OCI-LY1 (cell line): ENCODE measurements around the gene POLE.

Experiments
- H2AFZ ChIP-seq: fragments of 200-600 bp; sonication (generic), shearing (Covaris generic); 2 replicates; pipeline ENCODE4 v1.6.0; 2014; ENCODE audit warnings: antibody characterized with exemption, mild to moderate bottlenecking, low read length
- H3F3A ChIP-seq: fragments of 200-600 bp; sonication (generic), shearing (Covaris generic); 2 replicates; pipeline ENCODE4 v1.6.0; 2014; ENCODE audit warnings: mild to moderate bottlenecking, antibody characterized with exemption, low read length, moderate library complexity; ENCODE audit not compliant: insufficient read depth
- H3K27ac ChIP-seq: fragments of 200-600 bp; sonication (generic); 2 replicates; pipeline ENCODE4 v1.5.1; 2014; ENCODE audit warnings: low read length, mixed run types, mild to moderate bottlenecking, low read depth; ENCODE audit not compliant: poor library complexity, severe bottlenecking
- H3K27me3 ChIP-seq: fragments of 200-600 bp; sonication (generic); 2 replicates; pipeline ENCODE4 v1.6.0; 2014; ENCODE audit warnings: antibody characterized with exemption, mild to moderate bottlenecking, low read length, moderate library complexity; ENCODE audit not compliant: insufficient read depth
- H3K36me3 ChIP-seq: fragments of 200-600 bp; sonication (generic); 2 replicates; pipeline ENCODE4 v1.6.1; 2014; ENCODE audit warnings: mild to moderate bottlenecking, antibody characterized with exemption, low read length, moderate library complexity, mixed read lengths; ENCODE audit not compliant: insufficient read depth
- H3K4me1 ChIP-seq: fragments of 200-600 bp; sonication (generic); 2 replicates; pipeline ENCODE4 v1.5.1; 2014; ENCODE audit warnings: mild to moderate bottlenecking, low read length, moderate library complexity; ENCODE audit not compliant: insufficient read depth, severe bottlenecking
- H3K4me2 ChIP-seq: fragments of 200-600 bp; sonication (generic), shearing (Covaris generic); 2 replicates; pipeline ENCODE4 v1.6.1; 2014; ENCODE audit warnings: low read length
- H3K4me3 ChIP-seq: fragments of 200-600 bp; sonication (generic); 2 replicates; pipeline ENCODE4 v1.5.1; 2014; ENCODE audit warnings: low read length, low read depth, mild to moderate bottlenecking, mixed read lengths; ENCODE audit not compliant: poor library complexity, severe bottlenecking
- H3K79me2 ChIP-seq: fragments of 200-600 bp; shearing (Covaris generic); 2 replicates; pipeline ENCODE4 v1.6.1; 2016; ENCODE audit warnings: mixed run types, low read length, mixed read lengths; ENCODE audit not compliant: insufficient read depth
- H3K9ac ChIP-seq: fragments of 200-600 bp; sonication (generic), shearing (Covaris generic); 2 replicates; pipeline ENCODE4 v1.6.1; 2014; ENCODE audit warnings: mild to moderate bottlenecking, low read length, mixed read lengths
- H3K9me2 ChIP-seq: fragments of 200-600 bp; sonication (generic), shearing (Covaris generic); 2 replicates; pipeline ENCODE4 v1.6.1; 2014; ENCODE audit warnings: low read depth, mild to moderate bottlenecking, low read length, mixed read lengths
- H3K9me3 ChIP-seq: fragments of 200-600 bp; shearing (Covaris generic); 2 replicates; pipeline ENCODE4 v1.6.1; 2014; ENCODE audit warnings: low read length, mixed read lengths
- H4K20me1 ChIP-seq: fragments of 200-600 bp; sonication (generic), shearing (Covaris generic); 2 replicates; pipeline ENCODE4 v1.6.0; 2016; ENCODE audit warnings: mild to moderate bottlenecking, low read length; ENCODE audit not compliant: insufficient read depth
- EZH2 ChIP-seq: fragments of 200-600 bp; sonication (generic), shearing (Covaris generic); IDR thresholded peaks from 2 replicates; pipeline ENCODE4 v1.8.0; 2017; ENCODE audit warnings: borderline replicate concordance, mixed run types, mild to moderate bottlenecking, antibody characterized with exemption, low read length, moderate library complexity, mixed read lengths
- TF ChIP-seq, protein P1 (sequence below): fragments of 200-600 bp; sonication (generic), shearing (Covaris generic); IDR thresholded peaks from 2 replicates; pipeline ENCODE4 v1.5.1; 2017; ENCODE audit warnings: mild to moderate bottlenecking, antibody characterized with exemption, low read length, moderate library complexity, mixed read lengths

The POLE gene

DNA sequence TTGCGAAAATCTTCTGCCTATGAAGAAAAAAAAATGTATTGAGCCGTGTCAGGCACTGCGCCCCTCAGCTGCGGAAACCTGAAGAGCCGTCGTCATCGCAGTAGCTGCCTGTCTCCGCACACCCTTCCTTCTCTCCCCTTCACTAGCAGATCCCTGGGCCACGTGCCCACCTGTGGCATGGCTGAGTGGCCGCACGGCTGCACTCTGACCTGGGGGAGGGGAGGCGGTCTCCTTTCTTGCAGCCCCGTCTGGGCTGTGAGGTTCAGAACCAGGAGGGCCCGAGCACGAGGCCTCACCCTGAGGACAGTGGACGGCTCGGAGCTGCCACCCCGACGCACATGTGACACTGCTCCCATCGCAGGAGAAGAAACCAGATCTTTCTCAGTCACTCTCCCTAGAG, 48.4 kb upstream of the POLE start:
- Histone ChIP-seq H4K20me1 (no peaks in the 10 kb centered on the region), H3K27me3 (no peaks in the 10 kb centered on the region), H3K27ac (no peak overlapping the region), H3K36me3 (peaks cover 97% of the 10 kb centered on the region), H2AFZ (no peak overlapping the region), H3K9me2 (no peaks in the 10 kb centered on the region), H3K9ac (no peak overlapping the region), H3K4me1 (no peaks in the 10 kb centered on the region), H3K9me3 (no peaks in the 10 kb centered on the region), H3F3A (no peaks in the 10 kb centered on the region), H3K4me3 (no peak overlapping the region), H3K79me2 (no peaks in the 10 kb centered on the region), H3K4me2 (no peak overlapping the region)
- TF ChIP-seq, protein P1, sequence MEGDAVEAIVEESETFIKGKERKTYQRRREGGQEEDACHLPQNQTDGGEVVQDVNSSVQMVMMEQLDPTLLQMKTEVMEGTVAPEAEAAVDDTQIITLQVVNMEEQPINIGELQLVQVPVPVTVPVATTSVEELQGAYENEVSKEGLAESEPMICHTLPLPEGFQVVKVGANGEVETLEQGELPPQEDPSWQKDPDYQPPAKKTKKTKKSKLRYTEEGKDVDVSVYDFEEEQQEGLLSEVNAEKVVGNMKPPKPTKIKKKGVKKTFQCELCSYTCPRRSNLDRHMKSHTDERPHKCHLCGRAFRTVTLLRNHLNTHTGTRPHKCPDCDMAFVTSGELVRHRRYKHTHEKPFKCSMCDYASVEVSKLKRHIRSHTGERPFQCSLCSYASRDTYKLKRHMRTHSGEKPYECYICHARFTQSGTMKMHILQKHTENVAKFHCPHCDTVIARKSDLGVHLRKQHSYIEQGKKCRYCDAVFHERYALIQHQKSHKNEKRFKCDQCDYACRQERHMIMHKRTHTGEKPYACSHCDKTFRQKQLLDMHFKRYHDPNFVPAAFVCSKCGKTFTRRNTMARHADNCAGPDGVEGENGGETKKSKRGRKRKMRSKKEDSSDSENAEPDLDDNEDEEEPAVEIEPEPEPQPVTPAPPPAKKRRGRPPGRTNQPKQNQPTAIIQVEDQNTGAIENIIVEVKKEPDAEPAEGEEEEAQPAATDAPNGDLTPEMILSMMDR = no peak
- TF ChIP-seq EZH2 = no peak

DNA sequence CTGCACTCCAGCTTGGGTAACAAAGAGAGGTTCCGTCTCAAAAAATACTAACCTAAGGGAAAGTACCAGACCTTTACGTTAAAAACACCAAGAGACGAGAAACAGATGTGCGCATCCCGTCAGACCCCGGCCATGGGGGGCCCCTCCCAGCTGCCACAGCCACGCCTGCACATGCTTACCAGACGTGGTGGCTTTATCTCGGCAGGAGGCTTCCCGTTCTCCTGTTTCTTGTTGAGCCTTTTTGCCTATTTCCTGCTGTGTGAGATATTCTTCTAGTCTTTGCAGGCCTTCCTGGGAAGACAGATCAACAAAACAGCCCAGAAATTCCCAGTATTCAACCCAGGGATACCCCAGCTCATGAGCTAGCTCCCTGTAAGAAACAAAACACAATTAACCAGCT, 47.1 kb upstream of the POLE start:
- H3K9me3 ChIP-seq = no peaks in the 10 kb centered on the region
- no peaks in the 10 kb centered on the region for H3K79me2 ChIP-seq
- no peak overlapping the region for H3K9ac ChIP-seq
- peaks cover 94% of the 10 kb centered on the region for H3K36me3 ChIP-seq
- H3F3A ChIP-seq = no peaks in the 10 kb centered on the region
- no peaks in the 10 kb centered on the region for H3K9me2 ChIP-seq
- H2AFZ ChIP-seq = no peak overlapping the region
- H3K4me1 ChIP-seq = no peaks in the 10 kb centered on the region
- H3K27ac ChIP-seq = no peak overlapping the region
- no peak overlapping the region for H3K4me2 ChIP-seq
- no peaks in the 10 kb centered on the region for H4K20me1 ChIP-seq
- no peaks in the 10 kb centered on the region for H3K27me3 ChIP-seq
- no peak overlapping the region for H3K4me3 ChIP-seq
- TF ChIP-seq, protein P1 = no peak
- no peak for TF ChIP-seq EZH2

DNA sequence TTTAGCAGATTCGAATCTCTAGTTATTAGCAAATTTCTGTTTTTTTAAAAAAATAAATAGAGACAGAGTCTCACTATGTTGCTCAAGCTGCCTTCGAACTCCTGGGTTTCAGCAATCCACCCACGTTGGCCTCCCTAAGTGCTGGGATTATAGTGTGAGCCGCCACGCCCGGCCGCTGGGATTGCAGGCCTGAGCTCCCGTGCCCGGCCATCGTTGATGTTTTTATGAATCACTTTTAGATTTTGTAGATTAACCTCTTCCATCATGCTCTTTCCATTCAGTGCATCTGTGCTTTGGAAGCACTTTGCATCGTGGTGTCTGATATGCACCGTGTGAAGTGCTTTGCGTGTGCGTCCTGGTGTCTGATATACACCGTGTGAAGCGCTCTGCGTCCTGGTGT, 44.4 kb upstream of the POLE start:
- peaks cover 94% of the 10 kb centered on the region for H3K36me3 ChIP-seq
- no peak overlapping the region for H3K4me2 ChIP-seq
- H3K9ac ChIP-seq = no peak overlapping the region
- no peak overlapping the region for H2AFZ ChIP-seq
- H3K27me3 ChIP-seq = no peaks in the 10 kb centered on the region
- 0 out of 2 replicates have a peak, but pooled peaks cover 1% of the 10 kb centered on the region for H3F3A ChIP-seq
- no peak overlapping the region for H3K4me3 ChIP-seq
- H3K4me1 ChIP-seq = no peaks in the 10 kb centered on the region
- H4K20me1 ChIP-seq = no peaks in the 10 kb centered on the region
- no peaks in the 10 kb centered on the region for H3K79me2 ChIP-seq
- no peaks in the 10 kb centered on the region for H3K9me2 ChIP-seq
- H3K27ac ChIP-seq = no peak overlapping the region
- H3K9me3 ChIP-seq = no peaks in the 10 kb centered on the region
- TF ChIP-seq, protein P1 = no peak
- TF ChIP-seq EZH2 = no peak
